ENCODE data around the gene CRTAC1.
"Not testable (repeated sequence)": the region's sequence is repeated elsewhere in the genome, so short reads cannot be mapped to it uniquely, and the experiment has no call there.

CRTAC1 gene

DNA sequence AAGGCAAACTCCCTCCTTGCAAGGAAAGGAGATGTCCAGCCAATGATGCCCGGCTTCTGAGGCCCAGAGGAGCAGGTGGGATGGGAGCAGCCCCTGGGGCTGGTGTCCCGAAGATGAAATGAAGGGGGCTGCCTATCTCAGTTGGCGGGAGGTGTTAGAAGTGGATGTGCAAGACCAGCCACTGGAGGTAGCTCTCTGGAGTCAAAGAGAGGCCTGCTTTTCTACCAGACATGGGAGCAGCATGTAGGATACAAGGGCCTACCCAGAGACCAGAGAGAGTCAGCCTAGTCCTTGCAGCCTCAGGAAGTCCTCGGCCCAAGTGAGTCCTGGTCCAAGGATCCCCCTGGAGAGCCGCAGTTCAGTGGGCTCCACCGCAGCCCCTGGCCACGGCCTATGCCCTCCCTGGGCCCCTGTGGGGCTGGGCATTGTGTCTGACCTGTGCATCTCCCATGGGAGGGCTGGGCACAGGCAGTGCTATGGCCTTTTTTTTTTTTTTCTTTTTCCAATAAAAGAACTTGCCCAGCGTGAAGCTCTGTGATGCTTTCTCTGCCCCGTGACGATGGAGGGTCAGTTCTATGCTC is 163.1 kb downstream of the CRTAC1 start:
- no peak for DNase-seq

DNA sequence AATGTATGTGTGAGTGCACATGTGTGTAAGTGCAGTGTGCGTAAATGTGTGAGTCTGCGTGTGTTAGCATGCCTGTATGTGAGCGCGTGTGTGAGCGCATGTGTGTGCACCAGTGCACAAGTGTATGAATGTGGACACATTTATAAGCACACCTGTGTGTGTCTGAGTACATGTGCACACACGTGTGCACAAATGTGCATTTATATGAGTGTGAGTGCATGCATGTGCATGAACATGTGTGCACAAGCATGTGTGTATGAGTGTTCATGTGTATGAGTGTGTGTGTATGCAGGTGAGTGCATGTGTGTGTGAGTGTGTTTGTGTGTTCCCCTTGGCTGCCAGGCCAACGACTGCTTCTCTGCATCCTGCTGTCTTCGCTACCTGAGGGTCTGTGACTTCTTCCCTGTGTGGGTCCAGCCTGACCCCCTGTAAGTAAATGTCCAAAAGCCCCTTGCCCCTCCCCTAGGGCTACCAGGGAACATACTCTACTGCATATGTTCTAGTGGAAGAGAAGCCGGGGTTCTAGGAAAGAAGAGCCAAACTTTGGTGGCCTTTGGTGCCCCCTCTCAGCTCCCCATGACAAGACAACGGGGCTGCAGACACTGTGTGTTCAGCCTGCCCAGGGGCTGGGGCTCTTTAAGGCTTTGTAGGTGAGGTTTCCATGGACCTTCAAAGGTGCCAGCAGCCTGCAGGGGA is 163.7 kb downstream of the CRTAC1 start:
- no peak for DNase-seq

DNA sequence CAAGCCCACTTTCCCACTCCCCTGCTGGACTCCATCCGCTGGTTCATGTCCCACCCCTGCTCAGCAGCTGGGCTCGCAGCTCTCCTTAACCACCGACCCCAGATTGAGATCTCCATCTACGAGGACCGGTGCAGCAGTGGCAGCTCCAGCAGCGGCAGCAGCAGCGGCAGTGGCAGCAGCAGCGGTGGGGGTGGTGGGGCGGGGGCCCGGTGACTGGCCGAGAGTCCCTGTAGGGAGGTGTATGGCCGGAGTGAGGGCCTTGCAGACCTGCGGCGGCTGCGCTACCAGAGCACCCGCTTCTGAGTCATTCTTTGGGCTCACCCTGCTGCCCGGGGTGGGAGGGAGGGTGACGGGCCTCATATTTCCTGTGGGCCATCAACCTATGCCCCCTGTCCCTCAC is 164.9 kb downstream of the CRTAC1 start:
- no peak for DNase-seq

DNA sequence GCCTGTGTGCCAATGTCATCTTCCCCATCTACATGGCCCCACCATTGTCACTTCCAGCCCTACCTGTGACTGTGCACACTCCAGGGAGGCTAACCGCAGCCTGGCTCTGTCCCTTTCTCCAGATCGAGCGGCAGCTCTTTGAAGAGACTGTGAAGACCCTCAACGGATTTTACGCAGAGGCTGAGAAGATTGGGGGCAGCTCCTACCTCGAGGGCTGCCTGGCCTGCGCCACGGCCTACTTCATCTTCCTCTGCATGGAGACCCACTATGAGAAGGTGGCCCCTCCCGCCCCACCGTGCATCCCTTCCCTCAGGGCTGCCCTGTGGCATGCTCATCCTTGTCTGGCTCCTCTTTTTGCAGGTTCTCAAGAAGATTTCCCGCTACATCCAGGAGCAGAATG is 166.6 kb downstream of the CRTAC1 start:
- no peak for DNase-seq

DNA sequence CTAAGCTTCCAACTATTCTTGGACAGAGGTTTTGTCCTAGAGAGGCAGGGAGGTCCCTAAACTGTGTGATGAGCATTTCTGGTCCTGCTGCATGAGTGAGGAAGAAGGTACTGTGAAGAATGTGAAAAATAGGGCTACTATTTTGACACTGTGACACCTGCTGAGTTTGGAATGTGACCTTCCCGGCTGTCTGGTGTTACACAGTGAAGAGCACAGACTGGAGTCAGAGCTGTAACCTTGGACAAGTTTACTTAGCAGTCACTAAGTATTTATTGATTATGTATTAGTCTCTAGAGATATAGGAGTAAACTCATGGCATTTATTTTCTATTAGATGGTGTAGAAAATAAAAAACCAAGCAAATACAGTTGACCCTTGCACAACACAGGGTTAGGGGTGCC is 168.5 kb downstream of the CRTAC1 start:
- DNase-seq, result no peak

- DNase-seq, result no peak
Measured at GRCh38 chr10:97861097-97861750, 169.2 kb downstream of the CRTAC1 start.

GRCh38 chr10:97858001-97858439 is 172.4 kb downstream of the CRTAC1 start:
- DNase-seq, result no peak

DNA sequence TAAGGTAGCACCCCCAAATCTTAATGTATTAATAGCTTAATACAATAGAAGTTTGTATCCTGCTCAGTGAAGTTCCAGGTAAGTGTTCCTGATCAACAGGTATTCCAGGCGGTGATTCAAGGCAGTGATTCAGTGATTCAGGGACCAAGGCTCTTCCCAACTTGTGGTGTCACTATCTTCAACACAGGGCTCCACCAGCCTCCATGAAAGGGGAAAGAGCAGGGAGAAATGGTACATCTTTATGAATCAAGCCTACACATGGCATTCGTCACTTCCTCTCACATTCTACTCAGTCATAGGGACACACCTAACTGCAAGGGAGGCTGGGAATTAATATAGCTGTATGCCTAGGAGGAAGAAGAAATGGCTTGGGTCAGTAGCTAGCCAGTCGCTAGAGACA is 175.7 kb downstream of the CRTAC1 start:
- no peak for DNase-seq

- DNase-seq, result no peak
Measured at GRCh38 chr10:97852840-97853405, 177.5 kb downstream of the CRTAC1 start.

GRCh38 chr10:97852277-97852676 is 178.1 kb downstream of the CRTAC1 start:
- DNase-seq, result no peak

DNA sequence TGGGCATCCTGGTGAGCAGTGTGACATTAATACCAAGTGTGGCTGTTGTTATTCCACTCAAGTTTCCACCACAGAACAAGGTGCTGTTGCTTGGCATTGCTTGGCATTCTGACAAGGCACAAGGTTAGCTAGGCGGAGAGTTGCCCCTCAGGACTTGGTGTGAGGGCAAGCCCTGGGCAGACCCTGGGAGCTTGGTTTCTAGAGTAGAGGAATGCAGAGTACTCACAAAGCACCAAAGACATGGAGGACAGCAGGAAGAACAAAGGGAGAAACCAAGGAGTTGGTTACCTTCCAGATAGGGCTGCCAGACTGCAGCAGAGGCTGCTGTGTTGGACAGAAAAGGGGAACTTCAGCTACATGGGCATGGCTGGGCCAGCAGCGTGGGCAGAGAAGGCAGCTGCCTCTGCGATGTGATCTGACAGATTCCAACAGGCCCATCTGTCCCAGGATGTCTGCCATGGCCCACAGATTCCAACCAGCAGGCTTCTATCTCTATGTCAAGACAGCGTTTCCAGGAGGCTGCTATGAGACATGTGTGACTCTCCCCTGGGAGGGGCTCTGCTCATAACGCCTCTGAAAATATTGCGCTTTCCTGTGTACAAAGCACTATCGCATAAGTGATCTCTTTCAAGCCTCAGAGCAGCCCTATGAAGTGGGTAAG is 178.9 kb downstream of the CRTAC1 start:
- DNase-seq, result no peak

DNA sequence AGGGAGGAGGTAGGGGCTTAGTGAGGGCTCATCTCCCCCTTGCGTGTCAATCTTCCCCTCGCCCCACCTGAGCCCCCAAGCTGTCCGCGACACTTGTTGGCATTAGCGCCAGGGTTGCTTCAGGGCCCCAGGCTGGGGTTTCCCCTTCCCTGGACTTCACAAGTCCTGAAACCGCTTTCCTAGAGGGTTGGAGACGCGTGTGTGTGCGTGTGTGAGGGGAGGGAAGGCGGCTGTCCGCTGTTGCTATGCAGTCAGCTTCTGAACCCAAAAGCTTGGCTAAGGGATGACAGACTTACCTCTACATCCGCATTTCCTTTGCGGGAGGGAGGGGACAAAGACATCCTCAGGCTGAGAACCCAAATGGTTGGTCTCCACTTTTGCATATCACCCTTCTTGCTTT is 180.0 kb downstream of the CRTAC1 start:
- DNase-seq, result peak; percentile 3

- peak; percentile 33 for DNase-seq
Measured at GRCh38 chr10:97849687-97850402, 180.6 kb downstream of the CRTAC1 start, which contains the start of gene GOLGA7B. GOLGA7B (plus strand) TSS chr10:97849843; CDS start chr10:97850304, 461 bp downstream.

- DNase-seq, result peak; percentile 68
Measured at GRCh38 chr10:97849103-97849686, 181.2 kb downstream of the CRTAC1 start.

DNA sequence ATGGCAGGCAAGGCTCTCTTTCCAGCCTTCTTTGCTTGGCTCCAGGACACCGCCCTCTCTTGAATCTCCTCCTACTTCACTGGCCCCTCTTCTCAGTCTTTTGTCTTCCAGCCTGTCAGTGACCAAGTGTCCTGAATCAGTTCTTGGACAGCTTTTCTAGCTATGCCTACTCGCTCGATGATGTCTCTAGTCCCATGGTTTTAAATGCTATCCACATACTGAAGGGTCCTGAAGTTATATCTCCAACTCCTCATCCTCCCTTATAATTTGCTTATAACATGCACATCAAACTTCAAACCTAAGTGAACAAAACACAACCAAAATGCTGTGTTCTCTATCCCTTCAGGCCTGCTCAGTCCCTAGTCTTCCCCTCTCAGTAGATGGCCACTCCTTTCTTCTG is 185.7 kb downstream of the CRTAC1 start:
- no peak for DNase-seq

GRCh38 chr10:97843972-97844371 is 186.4 kb downstream of the CRTAC1 start:
- DNase-seq, result not testable (repeated sequence)

DNA sequence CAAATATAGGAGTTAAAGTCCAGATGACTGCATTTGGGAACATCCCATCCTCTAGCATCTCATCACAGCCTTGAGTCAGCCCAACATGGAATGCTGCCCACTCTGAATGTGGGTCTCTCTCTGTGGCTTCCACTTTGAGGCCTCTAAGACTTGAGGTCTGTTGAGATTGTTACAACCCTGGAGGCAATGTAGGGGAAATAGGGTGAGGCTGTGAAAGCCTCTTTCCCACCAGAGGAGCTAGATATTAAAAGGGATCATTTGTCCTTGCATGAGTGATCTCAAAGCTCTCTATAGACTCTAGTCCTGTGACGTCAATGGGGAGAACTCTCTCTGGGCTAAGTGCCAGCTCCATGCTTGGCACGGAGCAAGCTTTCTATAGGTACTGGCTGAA is 187.1 kb downstream of the CRTAC1 start:
- DNase-seq, result peak; percentile 46

DNA sequence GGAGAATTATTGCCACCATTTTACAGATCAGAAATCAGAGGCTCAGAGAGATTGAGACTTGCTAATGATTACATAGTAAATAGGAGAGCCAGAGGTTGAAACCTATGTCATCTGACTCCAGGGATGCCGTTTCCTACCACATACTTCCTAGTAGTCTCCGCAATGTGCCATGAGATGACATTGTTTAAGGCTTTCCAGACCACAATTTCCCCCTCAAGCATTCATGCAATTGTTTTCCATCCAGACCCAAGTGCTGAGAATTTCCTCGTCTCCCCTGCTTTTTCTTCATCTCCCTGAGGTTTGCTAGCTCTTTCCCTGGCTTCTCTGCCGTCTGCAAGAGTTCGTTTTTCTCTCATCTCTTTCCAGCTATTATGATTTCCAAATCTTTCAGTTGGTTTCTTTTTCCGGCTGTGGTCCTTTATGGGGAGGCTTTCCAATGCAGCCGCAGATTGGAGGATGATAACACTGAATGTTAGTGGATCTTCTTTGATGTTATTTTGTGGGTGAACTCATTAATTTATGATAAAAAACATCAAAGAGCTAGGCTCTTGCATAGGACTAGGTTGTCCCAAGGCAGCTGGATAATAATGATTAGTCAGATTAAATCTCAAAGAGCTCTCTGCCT is 187.7 kb downstream of the CRTAC1 start:
- DNase-seq, result no peak

GRCh38 chr10:97842114-97842513 is 188.3 kb downstream of the CRTAC1 start:
- not testable (repeated sequence) for DNase-seq

GRCh38 chr10:97841166-97841565 is 189.3 kb downstream of the CRTAC1 start:
- not testable (repeated sequence) for DNase-seq

DNA sequence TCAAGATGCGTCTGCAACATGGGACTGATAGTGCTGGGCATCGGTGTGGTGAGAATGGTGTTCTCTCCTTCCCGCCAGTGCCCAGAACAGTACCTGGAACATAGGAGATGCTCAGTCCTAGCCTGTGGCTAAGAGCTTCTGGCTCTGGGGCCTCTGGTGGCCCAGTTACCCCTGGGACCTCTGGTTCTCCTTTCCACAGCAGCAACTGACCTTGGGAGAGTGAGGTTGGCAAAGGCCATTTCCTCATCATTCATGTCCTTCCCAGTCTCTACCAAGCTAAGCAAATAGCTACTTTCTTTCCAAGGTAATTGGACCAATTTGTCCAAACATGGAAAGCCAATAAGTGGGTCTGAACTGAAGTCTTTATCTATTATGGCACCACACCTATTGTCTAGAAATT is 192.3 kb downstream of the CRTAC1 start:
- no peak for DNase-seq

DNA sequence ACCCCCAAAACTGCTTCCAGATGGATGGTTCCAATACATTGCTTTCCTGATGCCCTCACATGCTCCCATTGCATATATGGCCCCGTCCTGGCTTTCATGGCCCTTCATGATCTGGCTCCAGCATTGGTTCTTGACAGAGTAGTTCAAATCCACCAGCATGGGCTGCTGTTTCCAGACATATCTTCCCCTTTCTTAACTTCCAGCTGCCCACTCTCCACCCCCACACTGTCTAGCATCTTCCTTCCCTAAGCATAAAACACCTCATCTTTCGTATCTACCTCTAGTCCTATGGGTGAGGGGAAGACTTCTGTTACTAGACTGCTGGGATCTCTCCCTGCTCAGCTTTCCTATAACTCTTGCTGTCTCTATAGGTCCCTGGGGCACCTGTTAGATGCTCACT is 194.0 kb downstream of the CRTAC1 start:
- no peak for DNase-seq
